NOMO-1 treated with DMSO at 0.1 percent for 48 hours (cell line): ENCODE results near the gene GPC4.
"Not testable (repeated sequence)": the region's sequence is repeated elsewhere in the genome, so short reads cannot be mapped to it uniquely, and the experiment has no call there.

Experiments
- DNase-seq: peaks from one replicate; lab custom pipeline; 2025; ENCODE audit not compliant: unreplicated experiment; lab: John Stamatoyannopoulos, UW

The GPC4 gene

GRCh38 chrX:133369065-133369464 is 46.2 kb downstream of the GPC4 start:
- DNase-seq, result peak; percentile 68

- DNase-seq, result no peak
Measured at GRCh38 chrX:133366735-133367134, 48.6 kb downstream of the GPC4 start.

GRCh38 chrX:133365871-133366611 is 49.2 kb downstream of the GPC4 start:
- DNase-seq, result no peak

- no peak for DNase-seq
Measured at GRCh38 chrX:133364865-133365264, 50.4 kb downstream of the GPC4 start.

GRCh38 chrX:133364196-133364595 is 51.1 kb downstream of the GPC4 start:
- no peak for DNase-seq

- DNase-seq, result no peak
Measured at GRCh38 chrX:133362538-133362937, 52.8 kb downstream of the GPC4 start.

- DNase-seq, result no peak
Measured at GRCh38 chrX:133359466-133359865, 55.8 kb downstream of the GPC4 start.

- DNase-seq, result no peak
Measured at GRCh38 chrX:133353233-133353632, 62.1 kb downstream of the GPC4 start.

- peak; percentile 22 for DNase-seq
Measured at GRCh38 chrX:133350751-133351150, 64.5 kb downstream of the GPC4 start.

- DNase-seq, result no peak
Measured at GRCh38 chrX:133346026-133346425, 69.3 kb downstream of the GPC4 start.

GRCh38 chrX:133339566-133339965 is 75.7 kb downstream of the GPC4 start:
- DNase-seq, result no peak

GRCh38 chrX:133337250-133337649 is 78.0 kb downstream of the GPC4 start:
- no peak for DNase-seq

- peak; percentile 64 for DNase-seq
Measured at GRCh38 chrX:133335027-133335426, 80.3 kb downstream of the GPC4 start.

- no peak for DNase-seq
Measured at GRCh38 chrX:133333154-133333750, 82.0 kb downstream of the GPC4 start.

GRCh38 chrX:133332737-133333136 is 82.6 kb downstream of the GPC4 start:
- DNase-seq, result no peak

GRCh38 chrX:133330956-133331355 is 84.3 kb downstream of the GPC4 start:
- no peak for DNase-seq

- DNase-seq, result no peak
Measured at GRCh38 chrX:133325422-133325821, 89.9 kb downstream of the GPC4 start.

- peak; percentile 71 for DNase-seq
Measured at GRCh38 chrX:133323431-133323830, 91.9 kb downstream of the GPC4 start.

GRCh38 chrX:133322269-133322668 is 93.0 kb downstream of the GPC4 start:
- DNase-seq, result not testable (repeated sequence)

GRCh38 chrX:133321451-133321850 is 93.8 kb downstream of the GPC4 start:
- no peak for DNase-seq

GRCh38 chrX:133314281-133314680 is 101.0 kb downstream of the GPC4 start:
- peak; percentile 41 for DNase-seq

GRCh38 chrX:133308499-133308897 is 106.8 kb downstream of the GPC4 start:
- DNase-seq, result no peak
